SK-N-SH (cell line): ENCODE results near the gene MTUS2. TPM values are rescaled to one million over a fixed set of nuclear protein-coding genes. Genes with fewer than 3 reads are reported as not detected.

ENCODE experiments used
- CTCF ChIA-PET: fragments of 300-600, 350-600 bp; formaldehyde crosslinking; extraction: SDS; loops from one replicate; lab custom pipeline; 2021; lab: Yijun Ruan, JAX
- POLR2A ChIA-PET: fragments of 350-600 bp; sonication (Branson Sonifier 250); formaldehyde crosslinking; extraction: SDS; loops from one replicate; lab custom pipeline; 2020; ENCODE audit warnings: antibody characterized with exemption, inconsistent platforms; lab: Yijun Ruan, JAX
- DNase-seq: peaks from one replicate; pipeline ENCODE4 v3.0.0; 2012
- H2AFZ ChIP-seq: fragments of 200-600 bp; sonication (generic); 2 replicates; pipeline ENCODE4 v1.8.1; 2016; ENCODE audit warnings: antibody characterized with exemption, mild to moderate bottlenecking, low read depth
- H3F3A ChIP-seq: fragments of 200-600 bp; sonication (generic); replicated peaks from 2 replicates; pipeline ENCODE3; 2016; ENCODE audit warnings: antibody characterized with exemption, mild to moderate bottlenecking; ENCODE audit not compliant: insufficient read depth
- H3K27ac ChIP-seq, 2 experiments: fragments of 200-500 bp in 1 of 2; fragments of 200-600 bp in 1 of 2; sonication (Bioruptor generic) in 1 of 2; sonication (generic), shearing (Covaris generic) in 1 of 2; 2 replicates each; pipeline versions ENCODE4 v1.5.1 to v1.6.1; 2014 to 2016; ENCODE audit warnings: low read depth in 2 of 2, inconsistent platforms in 1 of 2, low read length in 1 of 2, mild to moderate bottlenecking in 1 of 2, mixed read lengths in 1 of 2
- H3K27me3 ChIP-seq: fragments of 200-600 bp; sonication (generic), shearing (Covaris generic); 2 replicates; pipeline ENCODE4 v1.6.1; 2016; ENCODE audit warnings: mixed run types; ENCODE audit not compliant: insufficient read depth
- H3K36me3 ChIP-seq, 2 experiments: fragments of 200-500 bp in 1 of 2; fragments of 200-600 bp in 1 of 2; sonication (Bioruptor generic) in 1 of 2; sonication (generic) in 1 of 2; replicated peaks in 1 of 2; 2 replicates each; pipeline versions ENCODE3 to v1.5.1; 2014 to 2016; ENCODE audit warnings: low read length in 1 of 2, mild to moderate bottlenecking in 1 of 2; ENCODE audit not compliant: insufficient read depth in 2 of 2, control insufficient read depth in 1 of 2
- H3K4me1 ChIP-seq, 2 experiments: fragments of 200-500 bp in 1 of 2; fragments of 200-600 bp in 1 of 2; sonication (Bioruptor generic) in 1 of 2; sonication (generic), shearing (Covaris generic) in 1 of 2; 2 replicates each; pipeline versions ENCODE4 v1.5.1 to v1.6.1; 2014 to 2016; ENCODE audit warnings: low read depth in 1 of 2, low read length in 1 of 2, mixed run types in 1 of 2; ENCODE audit not compliant: insufficient read depth in 2 of 2, control insufficient read depth in 1 of 2
- H3K4me2 ChIP-seq: fragments of 200-600 bp; sonication (generic), shearing (Covaris generic); 2 replicates; pipeline ENCODE4 v1.6.1; 2017; ENCODE audit warnings: mixed run types
- H3K4me3 ChIP-seq, 2 experiments: fragments of 200-500 bp in 1 of 2; fragments of 200-600 bp in 1 of 2; sonication (Bioruptor generic) in 1 of 2; sonication (generic), shearing (Covaris generic) in 1 of 2; 2 replicates each; pipeline versions ENCODE4 v1.5.1 to v1.8.1; 2014 to 2016; ENCODE audit warnings: low read depth in 2 of 2, inconsistent platforms in 1 of 2, low read length in 1 of 2, mild to moderate bottlenecking in 1 of 2, mixed read lengths in 1 of 2, moderate library complexity in 1 of 2
- H3K79me2 ChIP-seq: fragments of 200-600 bp; sonication (generic); 2 replicates; pipeline ENCODE4 v1.8.1; 2017; ENCODE audit warnings: mild to moderate bottlenecking; ENCODE audit not compliant: insufficient read depth
- H3K9ac ChIP-seq: fragments of 200-600 bp; sonication (generic); 2 replicates; pipeline ENCODE4 v1.6.1; 2017; ENCODE audit warnings: mixed run types
- H3K9me2 ChIP-seq: fragments of 200-600 bp; sonication (generic); 2 replicates; pipeline ENCODE4 v1.6.1; 2017; ENCODE audit warnings: mixed run types
- H3K9me3 ChIP-seq: fragments of 200-600 bp; sonication (generic); 2 replicates; pipeline ENCODE4 v1.6.1; 2017; ENCODE audit warnings: mixed run types, mild to moderate bottlenecking, moderate library complexity
- H4K20me1 ChIP-seq: fragments of 200-600 bp; sonication (generic); 2 replicates; pipeline ENCODE4 v1.6.1; 2017; ENCODE audit warnings: mild to moderate bottlenecking, mixed run types; ENCODE audit not compliant: insufficient read depth
- ELF1 ChIP-seq: IDR thresholded peaks from 2 replicates; pipeline ENCODE4 v1.4.0; 2012
- EZH2phosphoT487 ChIP-seq: fragments of 200-600 bp; sonication (generic); IDR thresholded peaks from 2 replicates; pipeline ENCODE4 v1.6.1; 2017; ENCODE audit warnings: low read depth, mixed run types, mild to moderate bottlenecking, antibody characterized with exemption, moderate library complexity, borderline replicate concordance
- FOSL2 ChIP-seq: IDR thresholded peaks from 2 replicates; pipeline ENCODE4 v1.4.0; 2012; ENCODE audit warnings: low read depth, mild to moderate bottlenecking, moderate library complexity, borderline replicate concordance
- FOXJ3 ChIP-seq: sonication (generic); formaldehyde crosslinking; IDR thresholded peaks from 2 replicates; pipeline ENCODE4 v1.5.1; 2020; ENCODE audit warnings: mild to moderate bottlenecking, missing genetic modification reagents
- FOXM1 ChIP-seq: IDR thresholded peaks from 2 replicates; pipeline ENCODE4 v1.4.0; 2012; ENCODE audit warnings: low read depth, mild to moderate bottlenecking
- GABPA ChIP-seq: IDR thresholded peaks from 2 replicates; pipeline ENCODE4 v1.4.0; 2012; ENCODE audit warnings: low read depth, mild to moderate bottlenecking
- IRF3 ChIP-seq: fragments of 150-350 bp; IDR thresholded peaks from 2 replicates; pipeline ENCODE4 v1.6.1; 2016; ENCODE audit warnings: mild to moderate bottlenecking, low read depth, low read length
- MXI1 ChIP-seq: IDR thresholded peaks from 2 replicates; pipeline ENCODE4 v1.6.1; 2012; ENCODE audit warnings: mild to moderate bottlenecking, low read depth, low read length, improper control_type of control experiment
- NRF1 ChIP-seq: IDR thresholded peaks from 2 replicates; pipeline ENCODE4 v1.6.1; 2012; ENCODE audit warnings: low read depth, mild to moderate bottlenecking, low read length
- POLR2AphosphoS5 ChIP-seq: IDR thresholded peaks from 2 replicates; pipeline ENCODE4 v1.6.1; 2012; ENCODE audit warnings: low read depth, low read length
- RXRA ChIP-seq: IDR thresholded peaks from 2 replicates; pipeline ENCODE4 v1.4.0; 2012; ENCODE audit warnings: low read depth, mild to moderate bottlenecking, borderline replicate concordance
- SIN3A ChIP-seq: IDR thresholded peaks from 2 replicates; pipeline ENCODE4 v1.6.1; 2012; ENCODE audit warnings: low read depth, mild to moderate bottlenecking, low read length, moderate library complexity, borderline replicate concordance
- SMC3 ChIP-seq: IDR thresholded peaks from 2 replicates; pipeline ENCODE4 v1.6.1; 2012; ENCODE audit warnings: low read depth, low read length, improper control_type of control experiment
- TAF1 ChIP-seq: IDR thresholded peaks from 2 replicates; pipeline ENCODE4 v1.6.1; 2012; ENCODE audit warnings: low read depth, mild to moderate bottlenecking, low read length, moderate library complexity, borderline replicate concordance
- TCF12 ChIP-seq: IDR thresholded peaks from 2 replicates; pipeline ENCODE4 v1.4.0; 2012
- TEAD4 ChIP-seq: IDR thresholded peaks from 2 replicates; pipeline ENCODE4 v1.4.0; 2012; ENCODE audit warnings: mild to moderate bottlenecking, borderline replicate concordance; ENCODE audit not compliant: insufficient read depth
- YY1 ChIP-seq: IDR thresholded peaks from 2 replicates; pipeline ENCODE4 v1.4.0; 2012; ENCODE audit warnings: low read depth, mild to moderate bottlenecking
- ZBTB33 ChIP-seq: IDR thresholded peaks from 2 replicates; pipeline ENCODE4 v1.4.0; 2012; ENCODE audit warnings: low read depth, borderline replicate concordance
- WGBS: methylation state at CpG from one replicate; pipeline ENCODE4 v1.1.6; 2017; ENCODE audit warnings: low lambda C conversion rate; 5-methylcytosine and 5-hydroxymethylcytosine counted together
- polyA plus RNA-seq, 3 experiments: library from polyadenylated mRNA; depleted of rRNA; stranded (reverse); fragments of >200 nt; gene quantifications; 2 replicates each; pipeline ENCODE4 v1.2.3, GENCODE V29; 2012
- TF ChIP-seq, protein P1 (sequence below): fragments of 200-600 bp; sonication (generic); IDR thresholded peaks from 2 replicates; pipeline ENCODE4 v1.6.1; 2017; ENCODE audit warnings: antibody characterized with exemption, mild to moderate bottlenecking, moderate library complexity
- TF ChIP-seq, protein P2 (sequence below): fragments of 150-350 bp; IDR thresholded peaks from 2 replicates; pipeline ENCODE4 v1.6.1; 2017; ENCODE audit warnings: antibody characterized with exemption, low read length, low read depth, borderline replicate concordance

Gene MTUS2
- polyA plus RNA-seq, 1 of the 3 experiments (the other 2 are of a cell fraction), result 1.7 TPM

- Histone ChIP-seq H3F3A (no peaks in the 10 kb centered on the region), H3K4me3 (no peak overlapping the region), H3K4me2 (no peak overlapping the region), H3K36me3 (no peaks in the 10 kb centered on the region), H2AFZ (no peak overlapping the region), H4K20me1 (no peaks in the 10 kb centered on the region), H3K9me3 (no peaks in the 10 kb centered on the region), H3K9ac (no peak overlapping the region), H3K4me1 (peaks cover 7 to 22% of the 10 kb centered on the region in 2 experiments; a peak in 3 of 4 replicates), H3K9me2 (no peaks in the 10 kb centered on the region), H3K79me2 (no peaks in the 10 kb centered on the region), H3K27ac (no peak overlapping the region), H3K27me3 (no peaks in the 10 kb centered on the region)
- POLR2A ChIA-PET, result no interaction called here
- TF ChIP-seq RXRA, result no peak
- no peak for TF ChIP-seq FOXJ3 (CRISPR knock-in tag)
- no peak for TF ChIP-seq ZBTB33
- TF ChIP-seq, protein P1, sequence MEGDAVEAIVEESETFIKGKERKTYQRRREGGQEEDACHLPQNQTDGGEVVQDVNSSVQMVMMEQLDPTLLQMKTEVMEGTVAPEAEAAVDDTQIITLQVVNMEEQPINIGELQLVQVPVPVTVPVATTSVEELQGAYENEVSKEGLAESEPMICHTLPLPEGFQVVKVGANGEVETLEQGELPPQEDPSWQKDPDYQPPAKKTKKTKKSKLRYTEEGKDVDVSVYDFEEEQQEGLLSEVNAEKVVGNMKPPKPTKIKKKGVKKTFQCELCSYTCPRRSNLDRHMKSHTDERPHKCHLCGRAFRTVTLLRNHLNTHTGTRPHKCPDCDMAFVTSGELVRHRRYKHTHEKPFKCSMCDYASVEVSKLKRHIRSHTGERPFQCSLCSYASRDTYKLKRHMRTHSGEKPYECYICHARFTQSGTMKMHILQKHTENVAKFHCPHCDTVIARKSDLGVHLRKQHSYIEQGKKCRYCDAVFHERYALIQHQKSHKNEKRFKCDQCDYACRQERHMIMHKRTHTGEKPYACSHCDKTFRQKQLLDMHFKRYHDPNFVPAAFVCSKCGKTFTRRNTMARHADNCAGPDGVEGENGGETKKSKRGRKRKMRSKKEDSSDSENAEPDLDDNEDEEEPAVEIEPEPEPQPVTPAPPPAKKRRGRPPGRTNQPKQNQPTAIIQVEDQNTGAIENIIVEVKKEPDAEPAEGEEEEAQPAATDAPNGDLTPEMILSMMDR, result no peak
- TF ChIP-seq IRF3, result no peak
- TF ChIP-seq NRF1, result no peak
- TF ChIP-seq TEAD4, result no peak
- no peak for TF ChIP-seq TCF12
- TF ChIP-seq FOXM1, result no peak
- TF ChIP-seq SMC3, result no peak
- no peak for TF ChIP-seq MXI1
- TF ChIP-seq SIN3A, result no peak
- no peak for TF ChIP-seq EZH2phosphoT487
- TF ChIP-seq, protein P2, sequence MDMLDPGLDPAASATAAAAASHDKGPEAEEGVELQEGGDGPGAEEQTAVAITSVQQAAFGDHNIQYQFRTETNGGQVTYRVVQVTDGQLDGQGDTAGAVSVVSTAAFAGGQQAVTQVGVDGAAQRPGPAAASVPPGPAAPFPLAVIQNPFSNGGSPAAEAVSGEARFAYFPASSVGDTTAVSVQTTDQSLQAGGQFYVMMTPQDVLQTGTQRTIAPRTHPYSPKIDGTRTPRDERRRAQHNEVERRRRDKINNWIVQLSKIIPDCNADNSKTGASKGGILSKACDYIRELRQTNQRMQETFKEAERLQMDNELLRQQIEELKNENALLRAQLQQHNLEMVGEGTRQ, result no peak
- TF ChIP-seq GABPA, result no peak
- no peak for TF ChIP-seq TAF1
- TF ChIP-seq YY1, result no peak
- TF ChIP-seq POLR2AphosphoS5, result no peak
- no peak for TF ChIP-seq ELF1
- no peak for TF ChIP-seq FOSL2
- no peak for DNase-seq
- 91% methylated on average over 1 of the region's 1 CpG for WGBS
- CTCF ChIA-PET, result interaction anchor here (0.8 to 1.7 kb wide), 2 partner anchors 14 to 24 kb away, joined by 3 to 13 read pairs; no protein-coding TSS in a partner anchor
These were observed 638.3 kb downstream of the MTUS2 start for GRCh38 chr13:29458419-29458818.
